Lower lobe of right lung (tissue), 2 donors: ENCODE data around the gene SERGEF. TPM values are rescaled to one million over a fixed set of nuclear protein-coding genes. Genes with fewer than 3 reads are reported as not detected.

Experiments used
- ATAC-seq, 2 donors: fragments of 200-7000 bp; cut with Tn5 transposase; one replicate each; pipeline ENCODE4 v1.9.1; 2020 to 2022; ENCODE audit warnings: mild to moderate bottlenecking in 2 of 2, moderate library complexity in 2 of 2
- DNase-seq: peaks from one replicate; pipeline ENCODE4 v3.0.0-alpha.2; 2020
- H3K27ac ChIP-seq: fragments of 200-600 bp; one replicate; pipeline ENCODE4 v1.8.0; 2022
- H3K27me3 ChIP-seq: fragments of 200-600 bp; one replicate; pipeline ENCODE4 v1.8.0; 2022; ENCODE audit warnings: low read depth
- H3K36me3 ChIP-seq: fragments of 200-600 bp; one replicate; pipeline ENCODE4 v1.8.0; 2022; ENCODE audit warnings: mild to moderate bottlenecking
- H3K4me1 ChIP-seq: fragments of 200-600 bp; one replicate; pipeline ENCODE4 v1.8.0; 2022
- H3K4me3 ChIP-seq: fragments of 200-600 bp; one replicate; pipeline ENCODE4 v1.8.0; 2022; ENCODE audit warnings: mild to moderate bottlenecking
- H3K9me3 ChIP-seq: fragments of 200-600 bp; one replicate; pipeline ENCODE4 v1.8.0; 2022
- CTCF ChIP-seq: fragments of 200-600 bp; IDR thresholded peaks from one replicate; pipeline ENCODE4 v1.8.0; 2022; ENCODE audit warnings: antibody characterized with exemption, mild to moderate bottlenecking
- intact Hi-C: fragments of 100-400 bp; cut with DNase I; formaldehyde crosslinking; loops from one replicate; pipeline ENCODE4 v1.11.0; 2022
- long read RNA-seq: library from polyadenylated mRNA; unstranded; transcript quantifications from one replicate; pipeline ENCODE4 v2.0.0, GENCODE V29; 2021
- total RNA-seq: library from RNA; stranded (reverse); fragmentation: NEBNext Ultra II Directional; extraction: Animal tissue kit (Norgen Biotek cat#: 25700); gene quantifications from one replicate; pipeline ENCODE4 v1.2.1, GENCODE V29; 2021
- donor health status: DM: no; HTN: yes; CAD: no; lungs with severe emphysema.

The SERGEF gene
- total RNA-seq: 28.4 TPM
- long read RNA-seq, transcript SERGEF-201 (11 exons, 1,566 nt): minor isoform, 7 of 35 reads
- long read RNA-seq, transcript SERGEF-208 (10 exons, 1,264 nt): major isoform, 8 of 35 reads
- long read RNA-seq, partial matches to known transcripts: 1 of 35 reads
- long read RNA-seq, other reads (novel, unspliced or antisense): 18 of 35 reads

DNA sequence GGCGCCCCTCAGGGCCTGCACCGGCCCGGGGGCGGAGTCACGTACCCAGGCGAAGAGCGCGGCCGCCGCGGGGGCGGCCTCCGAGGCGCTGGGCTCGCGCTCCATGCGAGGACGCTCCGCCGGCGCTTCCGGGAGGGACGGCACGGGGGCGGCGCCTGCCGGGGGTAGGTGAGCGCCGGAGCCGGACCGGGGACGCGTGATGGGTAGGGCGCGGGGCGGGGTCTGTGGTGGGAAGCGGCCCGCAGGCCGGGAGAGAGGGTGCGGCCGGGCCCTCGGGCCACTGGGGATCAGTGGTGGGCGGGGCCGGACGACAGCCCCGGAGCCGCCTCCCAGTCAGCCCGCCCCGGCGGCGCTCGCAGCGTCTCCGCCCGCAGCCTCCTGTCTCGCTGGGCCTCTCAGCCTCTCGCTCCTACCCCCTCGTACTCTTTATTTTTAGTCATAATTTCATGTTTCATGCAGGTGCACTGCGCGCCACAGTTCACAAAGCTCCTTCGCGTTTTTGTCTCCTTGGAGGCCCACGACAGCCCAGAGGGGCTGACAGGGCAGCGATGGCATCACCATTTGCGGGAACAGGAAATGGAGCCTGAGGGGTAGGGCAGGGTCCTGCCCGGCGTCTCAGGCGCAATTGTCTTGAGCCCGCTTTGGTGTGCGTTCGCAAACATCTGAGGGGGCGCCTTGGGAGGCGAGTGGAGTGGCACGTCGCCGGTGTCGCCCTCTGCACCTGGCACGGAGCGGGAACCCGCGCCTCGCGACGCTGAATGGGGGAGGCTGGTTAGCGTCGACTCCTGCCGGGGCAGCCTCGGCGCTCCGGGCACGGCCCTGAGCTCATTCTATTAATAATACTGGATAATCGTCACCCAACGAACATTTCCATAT, at the start of gene SERGEF:
TSS of gene SERGEF (minus strand) at position 142 of the 876 bp plus-strand sequence. CDS start at position 105, 37 bp downstream.
- peak; percentile 27 for TF ChIP-seq CTCF
- no peaks in the 10 kb centered on the region for H3K9me3 ChIP-seq
- H3K27ac ChIP-seq: peak within 1 kb of the TSS; percentile 82
- H3K27me3 ChIP-seq: no peaks in the 10 kb centered on the region
- H3K36me3 ChIP-seq: no peaks in the 10 kb centered on the region
- H3K4me1 ChIP-seq: peaks cover 7% of the 10 kb centered on the region
- ATAC-seq: peak; percentile 99
- peak; percentile 97 for DNase-seq
- intact Hi-C loops: no loop called here
- H3K4me3 ChIP-seq: peak within 1 kb of the TSS; percentile 85

GRCh38 chr11:18061351-18061750, 48.5 kb upstream of the SERGEF start:
- DNase-seq (no peak), ATAC-seq (no peak)
- Histone ChIP-seq H3K27ac (no peak overlapping the region), H3K27me3 (no peaks in the 10 kb centered on the region), H3K4me1 (no peaks in the 10 kb centered on the region), H3K36me3 (no peaks in the 10 kb centered on the region), H3K9me3 (no peaks in the 10 kb centered on the region), H3K4me3 (no peak overlapping the region)
- intact Hi-C loops: no loop called here
- no peak for TF ChIP-seq CTCF

DNA sequence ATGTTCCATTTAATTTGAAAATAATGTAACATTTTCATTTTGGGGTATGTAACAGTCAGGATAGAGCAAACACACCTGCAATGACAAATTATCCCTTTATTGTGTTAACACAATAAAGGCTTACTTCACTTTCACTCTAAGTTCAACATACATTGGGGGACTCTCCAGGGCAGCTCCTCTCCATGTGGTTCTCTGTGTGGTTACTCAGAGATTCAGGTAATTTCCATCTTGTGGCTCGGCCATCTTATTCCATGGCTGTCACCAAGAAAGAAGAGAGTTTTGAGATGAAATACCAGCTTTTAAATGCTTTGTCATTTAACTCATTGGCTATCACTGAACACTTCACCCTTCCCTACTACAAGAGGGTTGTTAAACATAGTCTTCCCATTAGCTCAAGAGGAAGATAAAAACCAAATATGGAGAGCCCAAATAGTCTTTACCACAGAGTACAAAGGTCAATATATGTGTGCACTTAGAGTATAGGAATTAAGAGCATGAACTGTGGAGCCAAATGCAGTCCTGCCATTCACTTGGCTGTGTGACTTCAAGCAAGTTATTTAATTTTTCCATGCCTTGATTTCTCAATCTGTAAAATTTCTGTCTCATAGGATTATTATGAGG, 43.8 kb upstream of the SERGEF start:
- intact Hi-C loops: no loop called here
- Histone ChIP-seq H3K27ac (no peak overlapping the region), H3K36me3 (no peaks in the 10 kb centered on the region)

GRCh38 chr11:18054511-18055103, 41.8 kb upstream of the SERGEF start:
- intact Hi-C loops: no loop called here
- Histone ChIP-seq H3K27me3 (no peaks in the 10 kb centered on the region), H3K4me3 (no peak overlapping the region), H3K36me3 (no peaks in the 10 kb centered on the region), H3K9me3 (no peaks in the 10 kb centered on the region), H3K27ac (no peak overlapping the region), H3K4me1 (no peaks in the 10 kb centered on the region)
- ATAC-seq (no peak), DNase-seq (no peak)
- TF ChIP-seq CTCF: no peak

More for the DNA sequence above, 43.8 kb upstream of the SERGEF start:
- no peak for TF ChIP-seq CTCF
- DNase-seq: no peak
- H3K4me3 ChIP-seq: no peak overlapping the region
- H3K27me3 ChIP-seq: no peaks in the 10 kb centered on the region
- no peaks in the 10 kb centered on the region for H3K9me3 ChIP-seq
- H3K4me1 ChIP-seq: no peaks in the 10 kb centered on the region
- ATAC-seq: no peak

- Histone ChIP-seq H3K9me3 (no peaks in the 10 kb centered on the region), H3K36me3 (no peaks in the 10 kb centered on the region), H3K4me1 (no peaks in the 10 kb centered on the region), H3K4me3 (no peak overlapping the region), H3K27ac (no peak overlapping the region), H3K27me3 (peaks cover 7% of the 10 kb centered on the region)
- no peak for ATAC-seq
- no peak for DNase-seq
- intact Hi-C loops: no loop called here
- TF ChIP-seq CTCF: no peak
These were observed 38.0 kb upstream of the SERGEF start for GRCh38 chr11:18050848-18051247.
